GM12891 (cell line): ENCODE data around the gene MAN1A2. TPM values are rescaled to one million over a fixed set of nuclear protein-coding genes. Genes with fewer than 3 reads are reported as not detected.
"Not testable (repeated sequence)": the region's sequence is repeated elsewhere in the genome, so short reads cannot be mapped to it uniquely, and the experiment has no call there.

ENCODE experiments used
- DNase-seq: peaks from one replicate; pipeline ENCODE4 v3.0.0; 2011; ENCODE audit warnings: low spot score; ENCODE audit not compliant: insufficient read length
- FAIRE-seq: peaks from 2 replicates; lab custom pipeline; 2011; peaks lifted over from hg19 to GRCh38; lab: Jason Lieb, UNC
- PAX5 ChIP-seq: IDR thresholded peaks from 2 replicates; pipeline ENCODE4 v1.6.1; 2011; ENCODE audit warnings: low read length, moderate library complexity, mild to moderate bottlenecking; ENCODE audit not compliant: insufficient read depth, severe bottlenecking
- POLR2A ChIP-seq: IDR thresholded peaks from 2 replicates; pipeline ENCODE4 v1.6.1; 2011; ENCODE audit warnings: low read depth, low read length, control low read depth
- POLR2AphosphoS5 ChIP-seq: IDR thresholded peaks from 2 replicates; pipeline ENCODE4 v1.6.1; 2011; ENCODE audit warnings: low read depth, low read length, control low read depth
- POU2F2 ChIP-seq: IDR thresholded peaks from 2 replicates; pipeline ENCODE4 v1.6.1; 2011; ENCODE audit warnings: low read depth, mild to moderate bottlenecking, control low read depth, low read length, moderate library complexity
- SPI1 ChIP-seq: IDR thresholded peaks from 2 replicates; pipeline ENCODE4 v1.6.1; 2011; ENCODE audit warnings: low read depth, low read length, control low read depth
- TAF1 ChIP-seq: IDR thresholded peaks from 2 replicates; pipeline ENCODE4 v1.6.1; 2011; ENCODE audit warnings: low read depth, low read length, control low read depth
- polyA plus RNA-seq: library from polyadenylated mRNA; unstranded; fragments of >200 nt; gene quantifications from one replicate; pipeline ENCODE4 v1.2.1, GENCODE V29; 2012; ENCODE audit warnings: low read depth, missing spikeins, inconsistent platforms; ENCODE audit not compliant: missing spikeins

The MAN1A2 gene
- polyA plus RNA-seq, result 6.2 TPM

GRCh38 chr1:117367046-117368025 is at the start of gene MAN1A2:
TSS of gene MAN1A2 (plus strand) at chr1:117367449. CDS start at chr1:117368184, 735 bp downstream.
- DNase-seq (peak; percentile 66), FAIRE-seq (peak; percentile 28)
- TF ChIP-seq TAF1 (peak; percentile 45; the same call in 1 of the 2 replicates), SPI1 (peak; percentile 53), POLR2AphosphoS5 (no peak), POU2F2 (peak; percentile 17; the same call in 1 of the 2 replicates), POLR2A (peak; percentile 46; the same call in 1 of the 2 replicates), PAX5 (no peak)

- FAIRE-seq, result no peak
- TF ChIP-seq TAF1 (no peak), POLR2AphosphoS5 (no peak), POU2F2 (no peak), POLR2A (no peak), SPI1 (no peak), PAX5 (no peak)
- DNase-seq, result no peak
Measured at GRCh38 chr1:117318011-117318410, 49.2 kb upstream of the MAN1A2 start.

GRCh38 chr1:117318426-117318825 is 48.8 kb upstream of the MAN1A2 start:
- TF ChIP-seq SPI1, result no peak
- TF ChIP-seq TAF1, result no peak
- no peak for TF ChIP-seq POLR2AphosphoS5
- no peak for TF ChIP-seq PAX5
- no peak for TF ChIP-seq POLR2A
- no peak for TF ChIP-seq POU2F2
- FAIRE-seq, result no peak

GRCh38 chr1:117320515-117320914 is 46.7 kb upstream of the MAN1A2 start:
- FAIRE-seq, result no peak
- TF ChIP-seq POU2F2 (no peak), TAF1 (no peak), PAX5 (no peak), POLR2A (no peak), POLR2AphosphoS5 (no peak), SPI1 (no peak)
- no peak for DNase-seq

More at GRCh38 chr1:117318426-117318825, 48.8 kb upstream of the MAN1A2 start:
- DNase-seq, result no peak

GRCh38 chr1:117321680-117322609 is 45.3 kb upstream of the MAN1A2 start:
- no peak for TF ChIP-seq POLR2AphosphoS5
- no peak for TF ChIP-seq TAF1
- TF ChIP-seq SPI1, result no peak
- TF ChIP-seq POU2F2, result no peak
- TF ChIP-seq POLR2A, result no peak
- TF ChIP-seq PAX5, result no peak
- DNase-seq, result no peak
- no peak for FAIRE-seq

DNA sequence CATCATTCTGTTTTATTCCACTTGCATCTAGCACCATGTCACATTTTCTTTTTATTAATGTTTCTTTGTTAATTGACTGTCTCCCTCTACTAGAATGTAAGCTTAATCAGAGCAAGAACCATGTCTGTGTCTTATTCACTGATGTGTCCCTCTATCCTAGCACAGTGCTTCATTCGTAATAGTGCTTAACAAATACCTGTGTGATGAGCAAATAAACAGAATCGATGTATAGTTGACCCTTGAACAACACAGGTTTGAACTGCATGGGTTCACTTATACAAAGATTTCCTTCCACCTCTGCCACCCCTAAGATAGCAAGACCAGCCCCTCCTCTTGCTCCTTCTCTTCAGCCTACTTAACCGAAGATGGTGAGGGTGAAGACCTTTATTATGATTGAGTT is 42.9 kb upstream of the MAN1A2 start:
- DNase-seq (no peak), FAIRE-seq (no peak)
- no peak for TF ChIP-seq POU2F2

DNA sequence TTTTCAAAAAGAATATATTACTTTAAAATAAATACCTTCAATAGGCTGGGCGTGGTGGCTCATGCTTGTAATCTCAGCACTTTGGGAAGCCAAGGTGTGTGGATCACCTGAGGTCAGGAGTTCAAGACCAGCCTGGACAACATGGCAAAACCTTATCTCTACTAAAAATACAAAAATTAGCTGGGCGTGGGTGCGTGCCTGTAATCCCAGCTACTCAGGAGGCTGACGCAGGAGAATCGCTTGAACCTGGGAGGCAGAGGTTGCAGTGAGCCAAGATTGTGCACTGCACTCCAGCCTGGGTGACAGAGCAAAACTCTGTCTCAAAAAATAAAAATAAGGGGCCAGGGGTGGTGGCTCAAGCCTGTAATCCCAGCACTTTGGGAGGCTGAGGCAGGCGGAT is 41.2 kb upstream of the MAN1A2 start:
- not testable (repeated sequence) for DNase-seq, FAIRE-seq

- DNase-seq (no peak), FAIRE-seq (no peak)
- TF ChIP-seq SPI1, result no peak
- TF ChIP-seq POU2F2, result no peak
- no peak for TF ChIP-seq TAF1
- TF ChIP-seq POLR2AphosphoS5, result no peak
- TF ChIP-seq POLR2A, result no peak
- no peak for TF ChIP-seq PAX5
Measured at GRCh38 chr1:117327011-117327410, 40.2 kb upstream of the MAN1A2 start.

- FAIRE-seq, result no peak
- TF ChIP-seq POLR2AphosphoS5, result no peak
- TF ChIP-seq TAF1, result no peak
- DNase-seq, result no peak
Measured at GRCh38 chr1:117335376-117336086, 31.7 kb upstream of the MAN1A2 start.
